ENCODE results near the gene FAM236B.
"Not testable (repeated sequence)": the region's sequence is repeated elsewhere in the genome, so short reads cannot be mapped to it uniquely, and the experiment has no call there.

DNA sequence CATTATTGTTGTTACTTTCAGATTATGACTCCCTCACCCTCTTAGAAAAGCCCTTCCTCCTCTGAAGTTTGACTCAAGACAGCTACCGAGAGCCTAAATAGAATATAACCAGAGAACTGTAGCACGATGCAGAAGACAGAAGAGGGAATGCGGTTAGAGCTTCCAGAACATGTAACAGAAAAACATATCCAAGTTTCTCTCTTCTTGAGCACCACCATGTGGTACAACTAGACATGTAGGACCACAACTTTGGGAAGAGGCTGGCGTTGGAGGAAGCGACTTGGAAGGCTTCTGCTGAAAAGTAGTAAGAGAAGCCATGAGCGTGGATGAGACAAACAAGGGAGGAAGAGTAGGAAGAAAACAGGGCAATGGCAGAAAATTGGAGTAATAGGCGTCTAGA lies 36.9 kb downstream of the FAM236B start:
- TF ChIP-seq, protein P1, sequence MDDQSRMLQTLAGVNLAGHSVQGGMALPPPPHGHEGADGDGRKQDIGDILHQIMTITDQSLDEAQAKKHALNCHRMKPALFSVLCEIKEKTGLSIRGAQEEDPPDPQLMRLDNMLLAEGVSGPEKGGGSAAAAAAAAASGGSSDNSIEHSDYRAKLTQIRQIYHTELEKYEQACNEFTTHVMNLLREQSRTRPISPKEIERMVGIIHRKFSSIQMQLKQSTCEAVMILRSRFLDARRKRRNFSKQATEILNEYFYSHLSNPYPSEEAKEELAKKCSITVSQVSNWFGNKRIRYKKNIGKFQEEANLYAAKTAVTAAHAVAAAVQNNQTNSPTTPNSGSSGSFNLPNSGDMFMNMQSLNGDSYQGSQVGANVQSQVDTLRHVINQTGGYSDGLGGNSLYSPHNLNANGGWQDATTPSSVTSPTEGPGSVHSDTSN (IDR thresholded peaks at IDR 0.05; ENCODE audit: insufficient replicate concordance, low read depth, low read length) = not testable (repeated sequence)
- TF ChIP-seq, protein P2, sequence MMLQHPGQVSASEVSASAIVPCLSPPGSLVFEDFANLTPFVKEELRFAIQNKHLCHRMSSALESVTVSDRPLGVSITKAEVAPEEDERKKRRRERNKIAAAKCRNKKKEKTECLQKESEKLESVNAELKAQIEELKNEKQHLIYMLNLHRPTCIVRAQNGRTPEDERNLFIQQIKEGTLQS (IDR thresholded peaks at IDR 0.05; ENCODE audit: borderline replicate concordance, extremely low read depth, low read depth, low read length) = not testable (repeated sequence)
- TF ChIP-seq, protein P3, sequence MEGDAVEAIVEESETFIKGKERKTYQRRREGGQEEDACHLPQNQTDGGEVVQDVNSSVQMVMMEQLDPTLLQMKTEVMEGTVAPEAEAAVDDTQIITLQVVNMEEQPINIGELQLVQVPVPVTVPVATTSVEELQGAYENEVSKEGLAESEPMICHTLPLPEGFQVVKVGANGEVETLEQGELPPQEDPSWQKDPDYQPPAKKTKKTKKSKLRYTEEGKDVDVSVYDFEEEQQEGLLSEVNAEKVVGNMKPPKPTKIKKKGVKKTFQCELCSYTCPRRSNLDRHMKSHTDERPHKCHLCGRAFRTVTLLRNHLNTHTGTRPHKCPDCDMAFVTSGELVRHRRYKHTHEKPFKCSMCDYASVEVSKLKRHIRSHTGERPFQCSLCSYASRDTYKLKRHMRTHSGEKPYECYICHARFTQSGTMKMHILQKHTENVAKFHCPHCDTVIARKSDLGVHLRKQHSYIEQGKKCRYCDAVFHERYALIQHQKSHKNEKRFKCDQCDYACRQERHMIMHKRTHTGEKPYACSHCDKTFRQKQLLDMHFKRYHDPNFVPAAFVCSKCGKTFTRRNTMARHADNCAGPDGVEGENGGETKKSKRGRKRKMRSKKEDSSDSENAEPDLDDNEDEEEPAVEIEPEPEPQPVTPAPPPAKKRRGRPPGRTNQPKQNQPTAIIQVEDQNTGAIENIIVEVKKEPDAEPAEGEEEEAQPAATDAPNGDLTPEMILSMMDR (IDR thresholded peaks at IDR 0.05 in 2 of 3, conservative IDR thresholded peaks at IDR 0.05 in 1 of 3; ENCODE audit: control insufficient read depth in 2 of 3, extremely low read depth in 1 of 3, insufficient read depth in 1 of 3, low read depth in 3 of 3, low read length in 3 of 3) = not testable (repeated sequence)
- not testable (repeated sequence) for TF ChIP-seq CREB1 (IDR thresholded peaks at IDR 0.05; ENCODE audit: low read depth); SREBF2 (IDR thresholded peaks at IDR 0.05; ENCODE audit: low read length); SMC3 (IDR thresholded peaks at IDR 0.05; ENCODE audit: borderline replicate concordance, low read length); ZNF274 (IDR thresholded peaks at IDR 0.05; ENCODE audit: insufficient read depth, insufficient read length); TBL1XR1 (IDR thresholded peaks at IDR 0.05; ENCODE audit: low read depth, low read length)
- TF ChIP-seq, protein P4, sequence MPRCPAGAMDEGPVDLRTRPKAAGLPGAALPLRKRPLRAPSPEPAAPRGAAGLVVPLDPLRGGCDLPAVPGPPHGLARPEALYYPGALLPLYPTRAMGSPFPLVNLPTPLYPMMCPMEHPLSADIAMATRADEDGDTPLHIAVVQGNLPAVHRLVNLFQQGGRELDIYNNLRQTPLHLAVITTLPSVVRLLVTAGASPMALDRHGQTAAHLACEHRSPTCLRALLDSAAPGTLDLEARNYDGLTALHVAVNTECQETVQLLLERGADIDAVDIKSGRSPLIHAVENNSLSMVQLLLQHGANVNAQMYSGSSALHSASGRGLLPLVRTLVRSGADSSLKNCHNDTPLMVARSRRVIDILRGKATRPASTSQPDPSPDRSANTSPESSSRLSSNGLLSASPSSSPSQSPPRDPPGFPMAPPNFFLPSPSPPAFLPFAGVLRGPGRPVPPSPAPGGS (IDR thresholded peaks at IDR 0.05; ENCODE audit: borderline replicate concordance, insufficient read depth, low read depth, low read length, poor library complexity, severe bottlenecking) = not testable (repeated sequence)
